Measurements from ENCODE around the gene KIRREL3.

Gene KIRREL3

GRCh38 chr11:126710804-126711399 is 289.7 kb downstream of the KIRREL3 start:
- DNase-seq (ENCODE audit: low read depth): no peak

- DNase-seq (ENCODE audit: low read depth): no peak
These were observed 293.1 kb downstream of the KIRREL3 start for GRCh38 chr11:126707498-126707897.

- no peak for DNase-seq (ENCODE audit: low read depth)
These were observed 296.5 kb downstream of the KIRREL3 start for GRCh38 chr11:126704096-126704495.

- DNase-seq (ENCODE audit: low read depth): no peak
These were observed 296.9 kb downstream of the KIRREL3 start for GRCh38 chr11:126703662-126704061.

GRCh38 chr11:126702987-126703386 is 297.6 kb downstream of the KIRREL3 start:
- no peak for DNase-seq (ENCODE audit: low read depth)

- DNase-seq (ENCODE audit: low read depth): no peak
These were observed 298.3 kb downstream of the KIRREL3 start for GRCh38 chr11:126702165-126702720.

GRCh38 chr11:126701520-126701897 is 299.1 kb downstream of the KIRREL3 start:
- no peak for DNase-seq (ENCODE audit: low read depth)

- DNase-seq (ENCODE audit: low read depth): no peak
These were observed 299.6 kb downstream of the KIRREL3 start for GRCh38 chr11:126700768-126701519.

GRCh38 chr11:126698576-126698975 is 302.0 kb downstream of the KIRREL3 start:
- DNase-seq (ENCODE audit: low read depth): no peak

GRCh38 chr11:126697936-126698335 is 302.6 kb downstream of the KIRREL3 start:
- DNase-seq (ENCODE audit: low read depth): no peak

- DNase-seq (ENCODE audit: low read depth): no peak
These were observed 303.6 kb downstream of the KIRREL3 start for GRCh38 chr11:126696982-126697381.

GRCh38 chr11:126695293-126695692 is 305.3 kb downstream of the KIRREL3 start:
- no peak for DNase-seq (ENCODE audit: low read depth)

- DNase-seq (ENCODE audit: low read depth): no peak
These were observed 306.4 kb downstream of the KIRREL3 start for GRCh38 chr11:126694065-126694625.

- DNase-seq (ENCODE audit: low read depth): no peak
These were observed 313.1 kb downstream of the KIRREL3 start for GRCh38 chr11:126687477-126687876.

- no peak for DNase-seq (ENCODE audit: low read depth)
These were observed 313.6 kb downstream of the KIRREL3 start for GRCh38 chr11:126686938-126687337.

GRCh38 chr11:126683766-126684728 is 316.5 kb downstream of the KIRREL3 start:
- no peak for DNase-seq (ENCODE audit: low read depth)

- DNase-seq (ENCODE audit: low read depth): no peak
These were observed 318.0 kb downstream of the KIRREL3 start for GRCh38 chr11:126682590-126682989.

- no peak for DNase-seq (ENCODE audit: low read depth)
These were observed 319.9 kb downstream of the KIRREL3 start for GRCh38 chr11:126680700-126681099.

GRCh38 chr11:126680131-126680530 is 320.4 kb downstream of the KIRREL3 start:
- DNase-seq (ENCODE audit: low read depth): no peak

GRCh38 chr11:126679033-126679432 is 321.5 kb downstream of the KIRREL3 start:
- DNase-seq (ENCODE audit: low read depth): no peak

- DNase-seq (ENCODE audit: low read depth): no peak
These were observed 324.0 kb downstream of the KIRREL3 start for GRCh38 chr11:126676536-126676935.

- no peak for DNase-seq (ENCODE audit: low read depth)
These were observed 327.3 kb downstream of the KIRREL3 start for GRCh38 chr11:126673319-126673718.

All from HS-5 (cell line).